Fibroblast of the aortic adventitia (primary cell): ENCODE data around the gene BCL2L1. TPM values are rescaled to one million over a fixed set of nuclear protein-coding genes. Genes with fewer than 3 reads are reported as not detected.

Experiments used
- DNase-seq: peaks from one replicate; pipeline ENCODE4 v3.0.0-alpha.2; 2010; ENCODE audit warnings: low read depth
- H3K4me3 ChIP-seq: 2 replicates; pipeline ENCODE4 v1.5.1; 2011; ENCODE audit warnings: low read depth, mild to moderate bottlenecking, control low read depth, low read length, moderate library complexity
- total RNA-seq: library from RNA; depleted of rRNA; stranded (reverse); fragments of >200 nt; gene quantifications from 2 replicates; pipeline ENCODE4 v1.2.3, GENCODE V29; 2012; ENCODE audit warnings: low replicate concordance
- TF ChIP-seq, protein P1 (sequence below): IDR thresholded peaks from 2 replicates; pipeline ENCODE4 v1.5.1; 2011; ENCODE audit warnings: mild to moderate bottlenecking, low read length, control low read depth, inconsistent platforms; ENCODE audit not compliant: insufficient read depth

The BCL2L1 gene
- total RNA-seq: 59.9 and 101 TPM in 2 replicates

DNA sequence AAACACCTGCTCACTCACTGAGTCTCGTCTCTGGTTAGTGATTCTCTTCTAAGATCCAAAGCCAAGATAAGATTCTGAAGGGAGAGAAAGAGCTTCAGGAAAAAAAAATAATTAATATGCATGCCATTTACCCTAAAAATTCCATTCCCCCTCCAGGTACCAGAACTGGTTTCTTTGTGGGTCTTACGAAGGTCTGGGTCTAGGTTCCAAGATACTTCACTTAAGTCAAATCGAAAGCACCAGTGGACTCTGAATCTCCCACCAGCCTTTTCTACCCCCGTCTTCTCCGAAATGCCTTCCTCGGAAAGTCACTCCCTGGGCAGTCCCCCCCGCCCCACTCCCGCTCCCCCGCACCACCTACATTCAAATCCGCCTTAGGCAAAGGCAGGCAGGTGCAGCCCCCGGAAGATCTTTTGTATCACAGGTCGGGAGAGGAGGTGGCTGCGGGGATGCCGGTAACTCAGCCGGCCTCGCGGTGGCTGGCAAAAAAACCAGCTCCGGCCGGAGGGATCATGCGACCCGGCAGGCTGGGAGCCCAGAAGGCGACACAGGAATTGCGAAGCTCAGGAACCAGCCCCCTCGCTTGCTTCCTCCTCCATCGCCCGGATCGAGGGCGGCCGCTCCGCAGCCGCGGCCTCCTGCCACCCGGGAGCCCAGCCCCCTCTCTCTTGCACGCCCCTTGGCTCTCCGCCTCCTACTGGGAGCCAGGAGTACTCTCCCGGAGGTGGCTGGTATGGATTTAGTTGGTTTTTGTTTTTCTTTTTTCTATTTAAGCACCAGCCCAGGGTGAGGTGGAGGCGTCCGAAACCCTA is at the start of gene BCL2L1:
Gene BCL2L1, minus strand, starts transcription at position 612 of the 812 bp plus-strand sequence. CDS start 650 bp downstream, outside the sequence.
- TF ChIP-seq, protein P1, sequence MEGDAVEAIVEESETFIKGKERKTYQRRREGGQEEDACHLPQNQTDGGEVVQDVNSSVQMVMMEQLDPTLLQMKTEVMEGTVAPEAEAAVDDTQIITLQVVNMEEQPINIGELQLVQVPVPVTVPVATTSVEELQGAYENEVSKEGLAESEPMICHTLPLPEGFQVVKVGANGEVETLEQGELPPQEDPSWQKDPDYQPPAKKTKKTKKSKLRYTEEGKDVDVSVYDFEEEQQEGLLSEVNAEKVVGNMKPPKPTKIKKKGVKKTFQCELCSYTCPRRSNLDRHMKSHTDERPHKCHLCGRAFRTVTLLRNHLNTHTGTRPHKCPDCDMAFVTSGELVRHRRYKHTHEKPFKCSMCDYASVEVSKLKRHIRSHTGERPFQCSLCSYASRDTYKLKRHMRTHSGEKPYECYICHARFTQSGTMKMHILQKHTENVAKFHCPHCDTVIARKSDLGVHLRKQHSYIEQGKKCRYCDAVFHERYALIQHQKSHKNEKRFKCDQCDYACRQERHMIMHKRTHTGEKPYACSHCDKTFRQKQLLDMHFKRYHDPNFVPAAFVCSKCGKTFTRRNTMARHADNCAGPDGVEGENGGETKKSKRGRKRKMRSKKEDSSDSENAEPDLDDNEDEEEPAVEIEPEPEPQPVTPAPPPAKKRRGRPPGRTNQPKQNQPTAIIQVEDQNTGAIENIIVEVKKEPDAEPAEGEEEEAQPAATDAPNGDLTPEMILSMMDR: peak; percentile 93
- peak within 1 kb of the TSS; percentile 78 for H3K4me3 ChIP-seq
- peak; percentile 85 for DNase-seq

DNA sequence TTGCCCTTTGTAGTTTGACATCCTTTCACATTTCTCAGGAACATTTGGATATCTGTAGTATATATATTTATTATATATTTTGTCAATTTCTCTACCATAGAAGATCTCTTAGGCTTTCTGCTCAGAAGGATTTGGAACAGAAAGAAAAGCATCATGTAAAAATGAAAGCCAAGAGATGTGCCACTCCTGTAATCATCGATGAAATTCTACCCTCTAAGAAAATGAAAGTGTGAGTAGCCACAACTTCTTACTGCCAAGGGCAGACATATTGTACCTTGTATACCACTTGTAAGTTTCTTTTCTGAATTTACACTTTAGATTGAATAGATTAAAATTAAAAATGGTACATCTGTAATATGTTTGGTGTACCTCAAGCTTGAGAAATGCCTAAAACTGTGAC is 47.6 kb upstream of the BCL2L1 start:
- TF ChIP-seq, protein P1: no peak
- DNase-seq: no peak
- H3K4me3 ChIP-seq: no peak overlapping the region

DNA sequence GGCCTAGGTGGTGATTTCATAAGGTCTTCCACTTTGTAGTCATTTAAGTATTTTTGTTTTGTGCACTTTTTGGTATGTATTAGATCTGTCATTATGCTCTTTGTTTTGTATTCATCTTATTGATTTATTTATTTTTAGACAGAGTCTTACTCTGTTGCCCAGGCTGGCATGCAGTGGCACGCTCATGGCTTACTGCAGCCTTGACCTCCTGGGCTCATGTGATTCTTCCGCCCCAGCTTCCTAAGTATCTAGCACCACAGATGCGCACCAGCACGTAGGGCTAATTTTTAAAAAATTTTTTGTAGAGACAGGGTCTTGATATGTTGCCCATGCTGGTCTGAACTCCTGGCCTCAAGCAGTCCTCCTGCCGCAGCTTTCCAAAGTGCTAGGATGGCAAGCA is 47.0 kb upstream of the BCL2L1 start:
- no peak for DNase-seq
- no peak overlapping the region for H3K4me3 ChIP-seq
- TF ChIP-seq, protein P1: no peak

DNA sequence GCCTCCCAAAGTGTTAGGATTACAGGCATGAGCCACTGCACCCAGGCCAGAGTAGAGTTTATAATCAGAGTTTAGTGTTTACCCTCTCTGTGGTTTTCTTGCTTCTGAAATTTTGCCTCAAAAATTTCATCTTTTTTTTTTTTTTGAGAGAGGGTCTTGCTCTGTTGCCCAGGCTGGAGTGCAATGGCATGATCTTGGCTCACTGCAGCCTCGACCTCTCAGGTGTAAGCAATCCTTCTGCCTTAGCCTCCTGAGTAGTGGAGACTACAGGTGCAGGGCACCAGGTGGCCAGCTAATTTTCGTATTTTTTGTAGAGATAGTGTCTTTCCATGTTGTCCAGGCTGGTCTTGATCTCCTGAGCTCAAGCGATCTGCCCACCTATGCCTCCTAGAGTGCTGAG is 45.1 kb upstream of the BCL2L1 start:
- TF ChIP-seq, protein P1: no peak
- no peak overlapping the region for H3K4me3 ChIP-seq
- DNase-seq: no peak

DNA sequence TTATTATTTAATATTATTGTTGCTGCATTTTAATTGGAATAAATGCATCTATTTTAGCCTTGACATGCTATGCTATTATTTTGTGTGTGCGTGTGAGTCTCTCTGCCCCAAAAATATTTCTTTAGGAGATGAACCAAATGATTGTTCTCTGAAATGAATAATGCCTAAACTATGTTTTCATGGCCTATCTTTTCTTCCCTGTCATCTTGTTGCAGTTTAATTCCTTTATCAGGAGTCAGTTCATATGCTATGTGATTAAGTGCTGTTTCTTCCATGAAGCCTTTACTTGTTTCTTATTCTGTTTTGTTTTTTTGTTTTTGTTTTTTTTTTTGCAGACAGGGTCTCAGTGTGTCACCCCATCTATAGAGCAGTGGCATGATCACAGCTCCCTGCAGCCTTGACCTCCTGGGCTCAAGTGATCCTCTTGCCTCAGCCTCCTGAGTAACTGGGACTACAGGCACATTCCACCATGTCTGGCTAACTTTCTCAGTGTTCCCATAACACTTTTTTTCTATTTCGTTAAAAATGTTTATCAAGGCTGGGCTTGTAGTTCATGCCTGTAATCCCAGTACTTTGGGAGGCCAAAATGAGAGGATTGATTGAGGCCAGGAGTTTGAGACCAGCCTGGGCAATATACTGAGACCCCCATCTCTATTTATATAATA is 42.1 kb upstream of the BCL2L1 start:
- DNase-seq: peak; percentile 90
- TF ChIP-seq, protein P1: no peak

DNA sequence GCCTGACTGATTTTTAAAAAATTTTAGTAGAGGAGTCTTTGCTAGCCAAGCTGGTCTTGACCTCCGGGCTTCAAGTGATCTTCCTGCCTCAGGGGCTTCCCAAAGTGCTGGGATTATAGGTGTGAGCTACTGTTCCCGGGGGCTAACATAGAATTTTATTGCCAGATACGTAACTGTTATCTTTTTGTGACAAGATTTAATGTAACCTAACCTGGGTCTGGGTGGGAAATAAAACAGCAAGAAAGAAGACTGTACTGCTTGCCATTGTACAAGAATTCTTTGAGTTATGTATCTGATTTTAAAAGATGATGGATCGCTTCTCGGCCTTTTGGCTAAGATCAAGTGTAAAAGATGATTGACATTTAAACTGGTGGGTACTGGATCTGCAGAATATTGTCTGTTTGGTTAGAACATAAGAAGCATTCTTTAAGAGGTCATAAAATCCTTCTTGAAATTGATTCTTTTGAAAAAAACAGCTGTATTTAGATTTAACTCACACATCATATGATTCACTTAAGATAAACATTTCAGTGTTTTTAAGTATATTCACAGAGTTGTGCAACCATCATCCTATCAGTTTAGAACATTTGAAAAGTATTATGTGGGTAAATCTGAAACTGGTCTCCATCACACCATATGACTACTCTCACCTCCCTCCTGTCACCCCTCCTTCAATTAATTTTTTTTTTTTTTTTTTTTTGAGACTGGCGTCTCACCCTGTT is 38.0 kb upstream of the BCL2L1 start:
- H3K4me3 ChIP-seq: no peak overlapping the region
- TF ChIP-seq, protein P1: no peak
- DNase-seq: peak; percentile 87

More for the DNA sequence above, 42.1 kb upstream of the BCL2L1 start:
- H3K4me3 ChIP-seq: no peak overlapping the region
